HepG2 (cell line): Measurements from ENCODE around the gene ASH1L. TPM values are rescaled to one million over a fixed set of nuclear protein-coding genes. Genes with fewer than 3 reads are reported as not detected.

Experiments used
- ARNT2 ChIP-seq: sonication (generic); formaldehyde crosslinking; IDR thresholded peaks from 2 replicates; pipeline ENCODE4 v1.8.0; 2022; ENCODE audit warnings: mild to moderate bottlenecking, low read depth, missing genetic modification reagents, moderate library complexity
- BRCA1 ChIP-seq: sonication (generic); formaldehyde crosslinking; IDR thresholded peaks from 2 replicates; pipeline ENCODE4 v1.4.0; 2020; ENCODE audit warnings: missing genetic modification reagents
- HNF4A ChIP-seq: sonication (generic); formaldehyde crosslinking; IDR thresholded peaks from 2 replicates; pipeline ENCODE4 v1.4.0; 2020; ENCODE audit warnings: missing genetic modification reagents
- HNRNPH1 ChIP-seq: fragments of 200-400 bp; formaldehyde crosslinking; optimal IDR thresholded peaks from 2 replicates; pipeline ENCODE3; 2017; ENCODE audit warnings: mild to moderate bottlenecking, low read depth, low read length
- KLF6 ChIP-seq: IDR thresholded peaks from 2 replicates; pipeline ENCODE4 v1.8.0; 2016; ENCODE audit warnings: missing biosample characterization, missing genetic modification reagents
- MTA1 ChIP-seq: sonication (generic); formaldehyde crosslinking; IDR thresholded peaks from 2 replicates; pipeline ENCODE4 v1.4.0; 2020; ENCODE audit warnings: missing genetic modification reagents, mild to moderate bottlenecking, borderline replicate concordance
- PAWR ChIP-seq: sonication (generic); formaldehyde crosslinking; IDR thresholded peaks from 2 replicates; pipeline ENCODE4 v1.4.0; 2020; ENCODE audit warnings: missing genetic modification reagents, mild to moderate bottlenecking, borderline replicate concordance
- PRDM10 ChIP-seq: sonication (generic); formaldehyde crosslinking; IDR thresholded peaks from 2 replicates; pipeline ENCODE4 v1.4.0; 2020; ENCODE audit warnings: low read depth, missing genetic modification reagents
- SP4 ChIP-seq: sonication (generic); formaldehyde crosslinking; IDR thresholded peaks from 2 replicates; pipeline ENCODE4 v1.8.1; 2023; ENCODE audit warnings: mild to moderate bottlenecking, missing genetic modification reagents
- ZBTB46 ChIP-seq: sonication (generic); formaldehyde crosslinking; IDR thresholded peaks from 2 replicates; pipeline ENCODE4 v1.4.0; 2020; ENCODE audit warnings: mild to moderate bottlenecking, missing genetic modification reagents, borderline replicate concordance
- ZFX ChIP-seq: sonication (generic); formaldehyde crosslinking; IDR thresholded peaks from 2 replicates; pipeline ENCODE4 v1.4.0; 2020; ENCODE audit warnings: mild to moderate bottlenecking, low read depth, missing genetic modification reagents, moderate library complexity
- ZNF331 ChIP-seq: sonication (generic); formaldehyde crosslinking; IDR thresholded peaks from 2 replicates; pipeline ENCODE4 v1.4.0; 2020; ENCODE audit warnings: missing genetic modification reagents
- ZNF720 ChIP-seq: sonication (generic); formaldehyde crosslinking; IDR thresholded peaks from 2 replicates; pipeline ENCODE4 v1.4.0; 2020; ENCODE audit warnings: missing genetic modification reagents
- ZNF816 ChIP-seq: sonication (generic); formaldehyde crosslinking; IDR thresholded peaks from 2 replicates; pipeline ENCODE4 v1.8.0; 2022; ENCODE audit warnings: missing genetic modification reagents, mild to moderate bottlenecking, borderline replicate concordance
- ZSCAN25 ChIP-seq: sonication (generic); formaldehyde crosslinking; IDR thresholded peaks from 2 replicates; pipeline ENCODE4 v1.8.0; 2022; ENCODE audit warnings: mild to moderate bottlenecking, missing genetic modification reagents
- polyA plus RNA-seq, 8 experiments: library from polyadenylated mRNA; depleted of rRNA in 3 of 8; stranded (reverse) in 7 of 8; unstranded in 1 of 8; fragments of >200 nt; fragmentation: Illumina TruSeq in 4 of 8; extraction: Trizol in 4 of 8; gene quantifications; 2 replicates each; pipeline versions ENCODE4 v1.2.1 to v1.2.3, GENCODE V29; 2011 to 2016; ENCODE audit warnings: low read depth in 4 of 8, missing spikeins in 1 of 8, mixed read lengths in 1 of 8; ENCODE audit not compliant: insufficient read depth in 1 of 8
- total RNA-seq, 5 experiments: library from RNA; depleted of rRNA; stranded (reverse); fragments of >200 nt; fragmentation: Illumina TruSeq; extraction: Trizol; gene quantifications; 2 replicates each; pipeline ENCODE4 v1.2.3, GENCODE V29; 2016; ENCODE audit warnings: low read depth in 1 of 5
- TF ChIP-seq, protein P1 (sequence below): fragments of 450-650 bp; IDR thresholded peaks from 2 replicates; pipeline ENCODE4 v1.6.1; 2016
- TF ChIP-seq, protein P2 (sequence below): sonication (generic); formaldehyde crosslinking; IDR thresholded peaks from 2 replicates; pipeline ENCODE4 v1.9.0; 2022; ENCODE audit warnings: low read depth, missing genetic modification reagents

The ASH1L gene
- total and polyA plus RNA-seq, 2 of the 13 experiments (the other 11 are each of a cell fraction or from before 2014, with no cell fraction given), result 10.2 to 15.3 TPM

DNA sequence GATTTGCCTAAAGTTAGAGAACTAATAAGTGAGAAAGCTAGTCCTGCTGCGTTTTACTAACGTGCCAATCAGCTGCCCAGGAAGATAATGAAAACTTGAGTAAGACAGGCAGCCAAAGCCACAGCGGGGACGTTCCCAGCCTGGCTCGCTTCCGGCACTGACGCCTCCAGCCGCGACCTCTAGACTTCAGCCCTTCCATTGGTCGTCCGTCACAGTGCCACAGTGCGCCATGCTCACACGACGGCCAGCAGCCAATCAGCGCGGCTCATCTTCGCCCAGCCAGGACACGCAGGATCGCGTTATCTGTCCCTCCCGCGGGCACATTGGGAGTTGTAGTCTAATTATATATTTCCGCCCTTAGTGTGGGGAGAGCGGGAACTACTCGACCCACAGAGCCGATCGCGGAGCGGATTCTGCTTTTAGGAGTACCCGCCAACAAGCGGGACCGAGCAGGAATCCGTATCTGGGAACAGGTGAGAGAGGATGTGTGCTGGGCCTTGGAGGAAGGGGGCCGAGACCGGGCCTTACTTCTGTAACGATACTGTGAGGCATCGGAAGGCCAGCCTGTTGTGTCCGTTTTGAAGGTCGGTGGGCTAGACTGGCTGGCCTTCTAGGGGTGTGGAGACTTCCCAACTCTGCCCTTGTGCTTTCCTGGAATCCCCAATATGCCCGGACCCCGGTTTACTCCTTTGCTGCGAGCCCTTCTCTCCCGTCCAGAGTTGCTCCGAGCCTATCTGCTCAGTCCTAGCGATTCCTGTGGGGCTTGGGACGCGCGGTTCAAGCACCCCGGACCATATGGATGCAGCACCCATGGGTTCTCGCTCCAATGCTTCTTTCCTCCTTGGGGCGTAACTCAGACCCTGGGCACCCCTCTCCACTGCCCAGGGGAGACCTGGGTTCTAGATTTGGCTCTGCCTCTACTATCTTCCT lies 253.8 kb downstream of the ASH1L start, which contains the start of gene FDPS (continued):
- peak; percentile 81 for TF ChIP-seq ZFX (CRISPR knock-in tag)
- TF ChIP-seq ZNF816 (CRISPR knock-in tag), result no peak
- TF ChIP-seq ZBTB46 (CRISPR knock-in tag), result no peak
- no peak for TF ChIP-seq BRCA1 (CRISPR knock-in tag)
- TF ChIP-seq HNRNPH1, result no peak
- TF ChIP-seq PRDM10 (CRISPR knock-in tag), result no peak
- TF ChIP-seq ZSCAN25, result no peak
- no peak for TF ChIP-seq ZNF720
- peak; percentile 20; the same call in 1 of the 2 replicates for TF ChIP-seq HNF4A (CRISPR knock-in tag)
- TF ChIP-seq SP4 (CRISPR knock-in tag), result peak; percentile 84
- peak; percentile 8; the same call in 1 of the 2 replicates for TF ChIP-seq ZNF331 (CRISPR knock-in tag)
- no peak for TF ChIP-seq MTA1 (CRISPR knock-in tag)
- TF ChIP-seq PAWR (CRISPR knock-in tag), result no peak; the same call in 1 of the 2 replicates
- TF ChIP-seq KLF6 (CRISPR knock-in tag), result peak; percentile 88; the same call in 1 of the 2 replicates
- TF ChIP-seq, protein P1, sequence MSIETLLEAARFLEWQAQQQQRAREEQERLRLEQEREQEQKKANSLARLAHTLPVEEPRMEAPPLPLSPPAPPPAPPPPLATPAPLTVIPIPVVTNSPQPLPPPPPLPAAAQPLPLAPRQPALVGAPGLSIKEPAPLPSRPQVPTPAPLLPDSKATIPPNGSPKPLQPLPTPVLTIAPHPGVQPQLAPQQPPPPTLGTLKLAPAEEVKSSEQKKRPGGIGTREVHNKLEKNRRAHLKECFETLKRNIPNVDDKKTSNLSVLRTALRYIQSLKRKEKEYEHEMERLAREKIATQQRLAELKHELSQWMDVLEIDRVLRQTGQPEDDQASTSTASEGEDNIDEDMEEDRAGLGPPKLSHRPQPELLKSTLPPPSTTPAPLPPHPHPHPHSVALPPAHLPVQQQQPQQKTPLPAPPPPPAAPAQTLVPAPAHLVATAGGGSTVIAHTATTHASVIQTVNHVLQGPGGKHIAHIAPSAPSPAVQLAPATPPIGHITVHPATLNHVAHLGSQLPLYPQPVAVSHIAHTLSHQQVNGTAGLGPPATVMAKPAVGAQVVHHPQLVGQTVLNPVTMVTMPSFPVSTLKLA, result peak; percentile 53
- TF ChIP-seq, protein P2, sequence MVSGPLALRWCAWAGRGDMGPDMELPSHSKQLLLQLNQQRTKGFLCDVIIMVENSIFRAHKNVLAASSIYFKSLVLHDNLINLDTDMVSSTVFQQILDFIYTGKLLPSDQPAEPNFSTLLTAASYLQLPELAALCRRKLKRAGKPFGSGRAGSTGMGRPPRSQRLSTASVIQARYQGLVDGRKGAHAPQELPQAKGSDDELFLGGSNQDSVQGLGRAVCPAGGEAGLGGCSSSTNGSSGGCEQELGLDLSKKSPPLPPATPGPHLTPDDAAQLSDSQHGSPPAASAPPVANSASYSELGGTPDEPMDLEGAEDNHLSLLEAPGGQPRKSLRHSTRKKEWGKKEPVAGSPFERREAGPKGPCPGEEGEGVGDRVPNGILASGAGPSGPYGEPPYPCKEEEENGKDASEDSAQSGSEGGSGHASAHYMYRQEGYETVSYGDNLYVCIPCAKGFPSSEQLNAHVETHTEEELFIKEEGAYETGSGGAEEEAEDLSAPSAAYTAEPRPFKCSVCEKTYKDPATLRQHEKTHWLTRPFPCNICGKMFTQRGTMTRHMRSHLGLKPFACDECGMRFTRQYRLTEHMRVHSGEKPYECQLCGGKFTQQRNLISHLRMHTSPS (CRISPR knock-in tag), result 0 out of 2 replicates have a peak, but pooled peaks have one; percentile 41
- peak; percentile 49; the same call in 1 of the 2 replicates for TF ChIP-seq ARNT2 (CRISPR knock-in tag)
